NT2/D1 (cell line): ENCODE measurements around the gene ADK.

ENCODE experiments used
- SUZ12 ChIP-seq: IDR thresholded peaks from 2 replicates; pipeline ENCODE4 v1.6.1; 2011; ENCODE audit not compliant: insufficient read length, insufficient read depth; ENCODE audit errors: extremely low read depth
- YY1 ChIP-seq: IDR thresholded peaks from 2 replicates; pipeline ENCODE4 v1.6.1; 2011; ENCODE audit not compliant: insufficient read length, insufficient read depth
- ZNF274 ChIP-seq: IDR thresholded peaks from 2 replicates; pipeline ENCODE4 v1.6.1; 2011; ENCODE audit warnings: mild to moderate bottlenecking, low read depth, low read length

GRCh38 chr10:74750848-74751274 lies 599.8 kb downstream of the ADK start:
- no peak for TF ChIP-seq YY1
- TF ChIP-seq SUZ12: no peak
- no peak for TF ChIP-seq ZNF274
